LoVo (cell line): ENCODE data around the gene TMEM184A.
"Not testable (repeated sequence)": the region's sequence is repeated elsewhere in the genome, so short reads cannot be mapped to it uniquely, and the experiment has no call there.

Experiments
- DNase-seq: peaks from one replicate; pipeline ENCODE4 v3.0.0-alpha.2; 2016; ENCODE audit warnings: low spot score

TMEM184A gene

DNA sequence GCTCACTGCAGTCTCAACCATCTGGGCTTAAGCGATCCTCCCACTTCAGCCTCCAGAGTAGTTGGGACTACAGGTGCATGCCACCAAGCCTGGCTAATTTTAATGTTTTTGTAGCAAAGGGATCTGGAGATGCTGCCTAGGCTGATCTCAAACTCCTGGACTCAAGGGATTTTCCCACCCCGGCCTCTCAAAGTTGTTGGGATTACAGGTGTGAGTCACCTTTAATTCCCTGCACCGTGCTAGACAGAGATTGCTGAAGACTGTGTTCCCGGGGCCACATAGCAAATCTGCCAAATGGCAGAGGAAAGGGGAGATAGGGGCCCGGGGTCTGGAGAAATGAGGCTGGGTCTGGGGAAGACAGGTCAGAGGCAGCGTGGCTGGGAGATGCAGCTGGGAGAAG is 34.5 kb upstream of the TMEM184A start:
- DNase-seq = no peak

DNA sequence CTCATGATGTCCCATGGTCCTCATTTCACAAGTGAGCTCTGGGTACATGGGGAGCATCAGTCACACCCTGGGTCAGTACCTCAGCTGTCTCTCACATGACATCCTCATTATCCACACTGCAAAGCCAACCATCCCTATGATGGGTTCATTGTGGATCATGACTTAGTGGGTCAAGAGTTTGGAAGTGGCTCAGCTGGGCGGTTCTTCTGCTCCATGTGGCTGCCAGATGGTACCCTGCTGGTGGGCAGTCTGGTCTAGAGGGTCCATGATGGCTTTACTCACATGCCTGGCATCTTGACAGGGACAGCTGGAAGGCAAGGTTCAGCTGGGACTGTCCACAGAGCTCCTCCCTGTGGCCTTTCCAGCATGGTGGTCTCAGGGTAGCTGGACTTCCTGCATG is 33.0 kb upstream of the TMEM184A start:
- DNase-seq = no peak

DNA sequence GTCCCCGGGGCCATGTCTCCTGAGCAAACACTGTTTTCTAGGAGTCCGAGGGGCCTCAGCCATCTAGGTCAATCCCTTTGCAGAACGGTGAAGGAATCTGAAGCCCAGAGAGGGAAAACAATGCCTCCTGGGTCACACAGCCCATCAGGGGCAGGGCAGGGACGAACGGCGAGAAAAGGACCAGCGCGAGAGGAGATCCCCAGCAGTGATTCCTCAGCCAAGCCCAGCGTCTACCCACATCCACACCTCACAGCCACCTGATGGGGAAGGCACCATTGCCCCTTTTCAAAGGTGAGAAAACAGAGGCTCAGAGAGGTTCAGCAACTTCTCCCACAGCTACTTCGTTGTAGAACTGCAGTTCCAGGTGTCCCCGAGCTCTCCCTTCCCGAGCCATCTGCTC is 31.7 kb upstream of the TMEM184A start:
- no peak for DNase-seq

DNA sequence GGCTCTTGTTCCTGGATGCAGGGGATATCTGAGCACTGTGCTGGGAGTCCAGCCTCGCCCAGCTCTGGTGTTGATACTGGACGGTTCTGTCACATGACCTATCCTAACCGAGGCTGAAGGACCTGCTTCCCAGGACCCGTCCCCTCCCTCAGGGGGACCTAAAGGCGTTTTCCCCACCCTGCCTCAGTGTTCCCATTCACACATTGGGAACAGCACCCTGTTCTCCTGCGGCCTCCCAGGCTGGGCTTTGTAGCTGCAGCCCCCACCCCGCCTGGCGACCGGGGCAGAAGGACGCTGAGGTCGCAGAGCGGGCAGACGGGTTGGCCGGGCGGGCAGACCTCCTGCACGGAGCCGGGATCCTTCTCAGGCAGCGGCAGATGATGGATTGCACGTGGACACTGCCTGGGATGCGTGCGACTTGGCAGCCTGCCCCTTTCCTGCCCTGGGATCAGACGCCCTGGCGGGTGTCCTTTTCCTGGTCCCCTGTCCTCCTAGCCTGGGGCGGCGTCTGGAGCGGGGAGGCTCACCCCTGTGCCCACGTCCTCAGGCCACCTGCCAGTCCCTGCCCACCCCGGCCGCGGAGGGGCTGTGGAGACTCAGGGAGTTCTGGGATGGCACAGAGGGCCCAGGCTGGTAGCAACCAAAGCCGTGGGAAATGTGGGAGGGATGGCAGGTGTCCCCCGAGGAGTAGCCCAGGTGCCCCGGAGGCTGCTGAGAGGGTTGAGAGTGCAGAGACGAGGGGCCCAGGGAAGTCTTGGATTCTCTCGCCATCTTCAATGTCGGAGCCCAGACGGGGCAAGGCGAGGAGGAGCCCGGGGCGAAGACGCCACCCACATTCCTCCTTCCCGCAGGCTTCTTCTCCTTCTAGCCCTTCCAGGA is 31.1 kb upstream of the TMEM184A start:
- no peak for DNase-seq

DNA sequence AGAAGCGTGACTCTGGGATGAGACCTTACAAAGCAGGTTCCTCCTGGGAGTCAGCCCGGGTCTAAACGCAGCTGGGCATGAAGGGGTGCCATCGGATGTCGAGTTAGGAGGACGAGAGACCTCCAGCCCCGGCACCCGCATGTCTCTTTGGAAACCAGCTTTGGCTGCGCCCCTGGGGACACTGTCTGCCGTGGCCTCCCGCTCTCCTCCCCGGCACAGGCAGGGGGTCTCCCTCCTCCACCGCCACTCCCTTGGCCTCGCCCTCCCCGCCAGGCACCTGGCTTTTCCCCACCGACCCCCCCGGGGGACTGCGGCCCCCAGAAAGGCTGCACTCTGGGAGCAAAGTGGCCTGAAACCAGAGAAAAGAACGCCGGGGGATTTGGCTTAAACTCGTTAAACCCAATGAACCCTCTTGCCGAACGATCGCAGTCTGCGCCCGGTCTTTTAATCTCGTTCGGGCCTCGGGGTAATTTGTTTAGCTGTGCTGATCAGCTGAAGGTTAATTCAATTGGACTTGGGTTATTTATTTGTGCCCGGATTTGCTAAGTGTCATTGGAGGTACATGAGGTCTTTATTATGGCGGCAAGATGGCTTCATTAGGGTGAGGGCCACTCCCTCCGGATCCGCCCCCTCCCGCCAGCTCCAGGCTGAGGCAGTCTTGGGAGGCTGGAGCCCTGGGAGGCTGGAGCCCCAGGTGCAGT is 30.3 kb upstream of the TMEM184A start:
- no peak for DNase-seq

DNA sequence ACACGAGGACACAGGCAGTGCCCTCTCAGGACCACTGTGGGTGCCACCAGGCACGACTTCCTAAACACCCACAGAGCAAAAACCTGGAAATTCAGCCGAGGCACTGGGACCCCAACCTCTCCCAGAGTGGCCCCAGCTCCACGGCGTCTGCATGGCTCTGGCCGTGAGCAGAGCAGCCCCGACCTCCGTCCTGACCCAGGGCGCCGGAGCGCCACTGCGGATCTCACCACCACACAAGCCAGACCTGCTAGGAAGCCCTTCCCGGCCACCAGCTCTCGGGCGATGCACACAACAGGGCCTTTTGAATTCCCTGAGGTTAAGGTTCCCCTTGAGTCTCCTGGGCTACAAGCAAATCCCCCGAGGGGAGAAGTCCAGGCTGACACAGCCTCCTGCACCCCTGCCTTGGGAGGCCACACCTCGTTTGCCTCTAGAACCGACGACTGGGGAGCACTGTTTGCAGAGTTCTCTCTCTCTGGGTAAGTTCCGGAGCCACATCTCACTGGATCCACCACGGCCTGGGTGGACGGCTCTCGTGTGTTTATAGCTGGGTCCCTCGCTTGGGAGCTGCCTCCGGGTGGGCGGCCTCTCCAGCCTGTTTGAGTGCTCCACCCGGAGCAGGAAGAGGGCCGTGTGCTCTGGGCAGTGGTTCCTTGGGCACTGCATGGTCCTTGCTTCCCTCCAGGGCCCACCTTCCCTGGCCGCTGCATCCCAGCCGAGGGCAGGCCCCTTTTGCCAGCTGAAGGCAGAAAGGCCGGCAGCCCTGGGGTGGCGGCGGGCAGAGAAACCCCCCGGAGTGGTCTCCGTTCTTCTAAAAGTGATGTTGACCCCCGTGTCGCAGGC is 29.4 kb upstream of the TMEM184A start:
- no peak for DNase-seq

DNA sequence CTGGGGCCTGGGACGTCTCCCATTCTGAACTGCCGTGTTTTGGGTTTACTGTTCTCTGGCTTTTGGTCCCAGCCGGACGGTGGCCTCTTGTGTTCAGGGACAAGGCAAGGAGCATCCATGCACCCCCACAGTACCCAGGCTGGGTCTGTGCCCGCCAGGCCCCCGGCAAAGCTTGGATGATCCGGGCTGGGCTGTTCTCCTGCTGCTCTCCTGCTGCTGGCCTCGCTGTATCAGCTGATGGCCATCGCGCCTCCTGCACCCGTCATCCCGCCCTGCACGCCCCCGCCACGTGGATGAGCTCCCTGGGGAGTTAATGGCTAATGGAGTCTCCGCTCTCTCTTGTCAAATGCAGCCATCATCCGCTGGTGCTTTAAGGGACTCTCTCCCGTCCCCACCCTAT is 28.7 kb upstream of the TMEM184A start:
- no peak for DNase-seq

DNA sequence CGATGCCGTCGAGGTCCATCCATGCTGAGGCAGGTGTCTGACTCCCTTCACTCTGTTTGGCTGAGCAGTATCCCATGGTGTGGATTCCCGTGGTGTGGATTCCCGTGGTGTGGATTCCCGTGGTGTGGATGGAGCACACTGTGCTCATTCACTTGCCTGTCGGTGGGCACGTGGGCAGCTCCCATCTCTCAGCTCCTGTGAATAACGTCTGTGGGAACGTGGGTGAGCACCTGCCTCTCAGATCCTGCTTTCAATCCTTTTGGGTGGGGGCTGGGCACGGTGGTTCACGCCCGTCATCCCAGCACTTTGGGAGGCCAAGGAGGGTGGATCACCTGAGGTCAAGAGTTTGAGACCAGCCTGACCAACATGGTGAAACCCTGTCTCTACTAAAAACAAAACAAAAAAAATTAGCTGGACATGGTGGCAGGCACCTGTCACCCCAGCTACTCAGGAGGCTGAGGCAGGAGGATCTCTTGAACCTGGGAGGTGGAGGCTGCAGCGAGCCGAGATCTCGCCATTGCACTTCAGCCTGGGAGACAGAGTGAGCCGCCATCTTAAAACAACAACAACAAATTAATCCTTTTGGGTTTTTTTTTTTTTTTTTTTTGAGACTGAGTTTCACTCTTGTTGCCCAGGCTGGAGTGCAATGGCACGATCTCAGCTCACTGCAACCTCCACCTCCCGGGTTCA is 27.4 kb upstream of the TMEM184A start:
- DNase-seq = not testable (repeated sequence)

DNA sequence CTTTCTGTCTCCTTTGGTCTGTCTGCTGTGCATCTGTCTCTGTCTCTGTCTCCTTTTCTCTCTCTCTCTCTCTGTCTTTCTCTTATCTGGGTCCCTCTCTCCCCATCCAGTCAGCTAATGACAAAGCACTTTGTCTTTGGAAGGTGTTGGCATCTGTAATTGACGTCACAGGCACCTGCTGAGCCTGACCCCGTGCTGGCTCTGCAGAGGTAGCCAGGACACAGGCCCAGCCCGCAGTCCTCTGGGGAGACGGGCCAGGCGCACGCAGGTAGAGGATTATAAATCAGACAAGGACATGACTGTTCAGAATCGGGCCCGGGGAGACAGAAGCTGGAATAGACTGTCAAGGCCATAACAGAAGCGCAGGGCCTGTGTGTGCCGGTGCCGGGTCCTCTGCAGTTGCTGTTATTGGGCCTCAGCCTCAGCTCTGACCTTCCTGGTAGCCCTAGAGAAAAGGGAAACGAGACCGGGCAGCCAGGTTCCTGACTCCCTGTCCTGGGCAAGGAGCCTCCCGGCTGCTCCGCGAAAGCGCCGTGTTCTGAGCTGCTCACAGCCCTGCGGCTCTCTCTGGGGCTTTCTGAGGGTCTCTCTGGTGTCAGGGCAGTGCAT is 24.5 kb upstream of the TMEM184A start:
- DNase-seq = no peak

DNA sequence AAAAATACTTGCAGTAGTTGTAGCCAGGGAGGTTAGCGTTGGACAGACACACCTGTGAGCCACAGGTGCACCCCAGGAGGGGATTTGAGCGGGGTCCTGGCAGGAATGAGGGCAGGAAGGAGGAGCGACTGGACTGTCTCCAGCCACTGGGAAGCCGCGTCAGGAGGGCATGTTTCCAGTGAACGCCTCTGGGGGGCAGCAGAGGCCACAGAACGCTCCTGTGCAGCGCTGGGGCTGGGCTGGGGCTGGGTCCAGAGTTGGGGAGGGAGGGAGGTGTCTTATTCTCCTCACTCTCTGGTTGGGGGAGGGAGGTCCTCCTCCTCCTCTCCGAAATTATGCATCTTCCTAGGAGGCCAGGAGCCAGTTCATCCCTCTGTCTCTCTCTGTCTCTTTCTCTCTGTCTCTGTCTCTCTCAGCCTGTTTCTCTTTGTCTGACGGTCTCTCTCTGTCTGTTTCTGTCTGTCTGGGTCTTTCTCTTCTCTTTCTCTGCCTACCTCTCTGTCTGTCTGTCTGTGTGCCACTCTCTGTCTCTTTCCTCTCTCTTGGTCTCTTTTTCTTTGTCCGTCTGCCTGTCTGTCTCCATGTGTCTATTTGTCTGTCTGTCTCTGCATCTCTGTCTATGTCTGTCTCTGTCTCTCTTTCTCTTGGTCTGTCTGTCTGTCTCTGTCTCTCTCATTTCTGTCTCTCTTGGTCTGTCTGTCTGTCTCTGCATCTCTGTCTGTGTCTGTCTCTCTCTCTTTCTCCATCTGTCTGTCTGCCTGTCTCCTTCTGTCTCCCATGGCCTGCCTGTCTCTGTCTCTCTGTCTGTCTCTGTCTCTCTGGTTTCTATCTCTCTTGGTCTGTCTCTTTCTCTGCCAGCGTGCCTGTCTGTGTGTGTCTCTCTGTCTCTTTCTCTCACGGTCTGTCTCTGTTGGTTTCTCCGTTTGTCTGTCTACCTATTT is 23.7 kb upstream of the TMEM184A start:
- DNase-seq = peak; percentile 69

DNA sequence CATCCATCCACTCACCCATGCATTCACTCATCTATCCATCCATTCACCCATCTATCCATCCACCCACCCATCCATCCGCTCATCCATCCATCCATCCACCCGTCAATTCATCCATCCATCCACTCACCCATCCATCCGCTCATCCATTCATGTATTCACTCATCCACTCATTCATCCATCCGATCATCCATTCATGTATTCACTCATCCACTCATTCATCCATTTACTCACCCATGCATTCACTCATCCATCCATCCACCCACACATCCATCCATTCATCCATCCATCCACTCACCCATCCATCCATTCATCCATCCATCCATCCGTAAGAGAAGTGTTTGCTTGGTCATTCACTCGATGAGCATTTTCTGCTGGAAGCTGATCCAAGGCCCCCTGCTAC is 22.5 kb upstream of the TMEM184A start:
- no peak for DNase-seq

DNA sequence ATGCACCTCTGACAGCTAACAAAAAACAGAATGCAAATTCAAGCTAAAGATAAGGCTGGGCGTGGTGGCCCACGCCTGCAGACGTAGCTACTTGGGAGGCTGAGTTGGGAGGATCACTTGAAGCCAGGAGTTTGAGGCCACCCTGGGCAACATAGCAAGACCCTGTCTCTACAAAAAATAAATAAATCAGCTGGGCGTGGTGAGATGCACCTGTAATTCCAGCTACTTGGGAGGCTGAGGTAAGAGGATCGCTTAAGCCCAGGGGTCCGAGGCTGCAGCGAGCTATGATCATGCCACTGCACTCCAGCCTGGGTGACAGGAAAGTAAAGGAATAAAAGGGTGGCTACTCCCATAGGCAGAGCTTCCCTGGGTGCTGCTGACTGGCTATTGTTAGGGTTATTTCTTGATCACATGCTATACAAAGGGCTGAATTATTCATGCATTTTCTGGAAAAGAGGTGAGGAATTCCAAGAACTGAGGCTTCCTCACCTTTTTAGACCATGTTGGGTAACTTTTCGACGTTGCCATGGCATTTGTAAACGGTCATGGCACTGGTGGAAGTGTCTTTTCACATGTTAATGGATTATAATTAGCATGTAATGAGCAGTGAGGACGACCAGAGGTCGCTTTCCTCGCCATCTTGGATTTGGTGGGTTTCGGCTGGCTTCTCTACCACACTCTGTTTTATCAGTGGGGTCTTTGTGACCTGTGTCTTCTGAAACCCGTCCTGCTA is 20.7 kb upstream of the TMEM184A start:
- DNase-seq = no peak

DNA sequence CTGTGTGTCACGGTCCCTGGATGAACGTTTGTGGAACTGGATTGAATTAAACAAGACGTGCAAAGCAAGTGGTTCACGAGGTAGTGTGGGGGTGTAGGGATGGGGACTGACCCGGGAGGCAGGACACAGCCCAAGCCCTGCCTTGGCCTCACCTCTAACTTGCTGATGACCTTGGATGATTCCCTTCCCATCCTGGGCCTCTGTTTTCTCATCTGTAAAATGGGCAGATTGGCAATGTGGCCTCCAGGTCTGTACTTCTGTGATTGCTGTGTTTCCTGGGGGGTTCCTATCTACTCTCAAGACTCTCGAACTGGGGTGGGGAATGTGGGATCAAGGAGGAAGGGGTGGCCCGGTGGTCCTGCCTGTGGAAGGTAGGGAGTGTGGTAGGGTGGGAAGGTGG is 19.8 kb upstream of the TMEM184A start:
- DNase-seq = no peak

DNA sequence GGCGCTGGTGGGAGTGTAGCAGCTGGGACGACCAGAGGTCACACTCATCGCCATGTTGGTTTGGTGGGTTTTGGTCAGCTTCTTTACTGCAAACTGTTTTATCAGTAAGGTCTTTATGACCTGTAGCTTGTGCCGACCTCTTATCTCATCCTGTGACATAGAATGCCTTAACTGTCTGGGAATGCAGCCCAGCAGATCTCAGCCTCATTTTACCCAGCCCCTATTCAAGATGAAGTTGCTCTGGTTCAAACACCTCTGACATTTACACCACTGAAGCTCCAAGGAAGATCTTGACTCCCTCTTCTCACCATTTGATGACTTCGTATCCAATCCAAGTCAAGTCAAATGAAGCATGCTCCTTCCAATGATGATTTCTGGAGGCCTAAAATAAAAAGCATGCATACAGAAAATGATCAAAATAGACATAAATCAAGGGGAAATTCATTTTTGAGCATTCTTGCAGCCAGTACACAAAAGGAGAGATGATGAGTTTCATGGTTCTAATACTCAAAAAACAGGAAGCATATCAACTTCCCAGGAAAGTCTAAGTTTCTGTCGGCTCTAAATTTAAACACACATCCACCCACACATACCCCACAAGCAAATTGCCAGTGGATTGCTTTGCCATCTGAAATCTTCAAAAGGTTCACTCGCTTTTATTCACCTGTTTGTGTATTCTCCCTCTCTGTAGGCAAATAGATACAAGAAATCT is 16.3 kb upstream of the TMEM184A start:
- DNase-seq = no peak

DNA sequence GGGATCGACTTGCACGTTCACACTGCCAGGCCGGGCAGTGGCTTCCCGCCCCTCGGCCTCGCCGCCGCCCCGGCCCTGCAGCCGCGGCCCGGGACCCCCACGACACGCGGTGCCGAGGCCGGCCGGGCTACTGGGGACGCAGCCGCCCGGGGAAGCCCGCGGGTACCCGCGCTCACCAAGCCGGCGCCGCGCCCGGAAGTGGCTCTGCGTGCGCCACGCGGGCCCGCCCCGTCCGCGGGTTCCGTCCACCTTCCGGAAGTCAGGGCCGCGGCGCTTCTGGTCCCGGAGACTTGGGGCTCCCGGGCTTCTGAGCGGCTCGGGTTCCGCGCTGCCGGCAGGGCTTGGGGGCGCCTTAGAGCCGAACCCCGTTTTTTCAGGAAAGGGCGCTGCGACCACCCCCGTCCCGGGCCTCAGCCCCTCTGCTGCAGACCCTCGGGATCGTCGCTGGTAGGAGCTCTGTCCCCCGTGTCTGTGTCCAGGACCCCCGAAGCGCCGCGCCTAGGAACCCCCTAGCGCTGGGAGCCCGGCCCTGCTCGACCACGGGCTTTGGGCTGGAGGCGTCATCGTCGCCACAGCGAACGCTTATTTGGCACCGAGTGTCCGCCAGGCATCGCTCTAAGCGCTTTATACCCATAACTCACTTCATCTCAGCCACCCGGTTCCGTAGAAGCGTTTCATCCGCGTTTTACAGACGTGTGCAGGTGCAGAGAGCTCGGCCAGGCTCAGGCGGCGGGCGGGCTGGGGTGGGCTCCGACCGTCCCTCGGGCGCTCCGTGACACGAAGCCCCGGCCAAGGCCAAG is 14.0 kb upstream of the TMEM184A start, which contains the start of gene PSMG3:
PSMG3 (minus strand) TSS at position 200 of the 800 bp plus-strand sequence. CDS start 693 bp downstream, outside the sequence.
- DNase-seq = peak; percentile 94

DNA sequence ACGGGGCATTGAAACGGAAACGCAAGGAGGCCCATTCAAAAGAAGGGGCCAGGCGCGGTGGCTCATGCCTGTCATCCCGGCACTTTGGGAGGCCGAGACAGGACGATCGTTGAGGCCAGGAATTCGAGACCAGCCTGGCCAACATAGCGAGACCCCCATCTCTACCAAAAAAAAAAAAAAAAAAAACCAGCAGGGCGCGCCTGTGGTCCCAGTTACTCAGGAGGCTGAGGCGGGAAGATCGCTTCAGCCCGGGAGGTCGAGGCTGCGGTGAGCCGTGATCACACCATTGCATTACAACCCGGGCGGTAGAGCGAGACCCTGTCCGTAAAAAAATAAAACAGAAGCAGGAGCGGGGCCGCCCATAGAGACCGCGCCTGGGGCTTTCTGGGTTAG is 13.4 kb upstream of the TMEM184A start:
- DNase-seq = no peak

DNA sequence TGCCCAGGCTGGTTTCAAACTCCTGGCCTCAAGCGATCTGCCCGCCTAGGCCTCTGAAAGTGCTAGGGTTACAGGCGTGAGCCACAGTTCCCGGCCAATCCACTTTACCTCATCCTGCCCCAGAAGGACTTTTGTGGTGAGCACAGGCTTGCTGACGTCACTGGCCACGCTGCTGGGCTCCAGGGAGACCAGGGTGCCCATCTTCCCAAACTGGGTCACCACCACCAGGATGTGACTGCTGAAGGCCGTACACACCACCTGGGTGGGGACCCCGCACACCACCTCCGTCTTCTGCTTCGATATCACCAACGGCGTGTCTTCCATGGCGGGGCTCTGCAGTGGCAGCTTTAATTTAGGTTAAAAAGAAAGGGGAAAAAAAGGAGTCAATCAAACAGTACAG is 13.0 kb upstream of the TMEM184A start:
- peak; percentile 71 for DNase-seq

DNA sequence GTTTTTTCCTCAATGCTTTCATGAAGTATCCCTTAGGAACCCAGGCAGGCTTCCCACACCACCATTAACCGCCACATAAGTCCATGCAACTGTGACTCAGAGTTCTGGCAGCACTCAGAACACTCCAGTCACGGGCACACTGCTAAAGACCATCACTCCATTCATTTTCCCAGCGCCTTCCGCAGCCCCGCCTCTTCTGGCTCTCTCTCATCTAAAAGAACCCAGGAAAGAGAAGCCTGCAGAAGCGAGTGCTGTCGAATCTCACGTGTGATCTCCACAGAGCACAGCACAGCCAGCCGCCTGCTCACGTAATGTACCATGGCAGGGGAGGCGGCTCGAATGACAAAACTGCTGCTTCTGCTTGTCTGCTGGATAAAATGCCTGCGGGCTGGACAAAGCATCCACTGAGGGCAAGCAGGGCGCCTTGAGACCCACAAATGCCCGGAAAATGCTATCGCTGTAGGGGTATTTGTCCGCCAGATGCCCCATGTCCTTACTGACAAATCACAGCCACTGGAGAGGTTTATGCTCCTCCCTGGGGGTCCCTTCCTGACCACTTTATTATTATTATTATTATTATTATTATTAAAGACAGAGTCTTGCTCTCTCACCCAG is 12.0 kb upstream of the TMEM184A start:
- no peak for DNase-seq
